ENCODE measurements around the gene SORCS3. TPM values are rescaled to one million over a fixed set of nuclear protein-coding genes. Genes with fewer than 3 reads are reported as not detected.

SORCS3 gene
- total and polyA plus RNA-seq, 2 experiments from 2014 or later: not detected

- H3K27me3 ChIP-seq (replicated peaks; ENCODE audit: insufficient read depth): no peaks in the 10 kb centered on the region
- no peaks in the 10 kb centered on the region for H3K36me3 ChIP-seq (ENCODE audit: low read depth)
- H3K27ac ChIP-seq: no peak overlapping the region
- H3K79me2 ChIP-seq (ENCODE audit: insufficient read depth): no peaks in the 10 kb centered on the region
- 73 to 81% methylated on average over 4 of the region's 4 CpGs for WGBS, 2 experiments (ENCODE audit: low coverage in 1 of 2, low lambda C conversion rate in 2 of 2, missing lambda C conversion rate in 2 of 2)
- peaks cover 11% of the 10 kb centered on the region; the same call in 1 of the 2 replicates for H3F3A ChIP-seq (ENCODE audit: insufficient read depth)
- no peaks in the 10 kb centered on the region for H3K9me2 ChIP-seq (ENCODE audit: insufficient read depth)
- H3K4me3 ChIP-seq: no peak overlapping the region
- H3K9me3 ChIP-seq (ENCODE audit: low read depth): no peaks in the 10 kb centered on the region
- no peak overlapping the region for H2AFZ ChIP-seq
- H3K9ac ChIP-seq: no peak overlapping the region
- in situ Hi-C loops (cut with MboI): no loop called here
- peaks cover 10% of the 10 kb centered on the region; the same call in 1 of the 2 replicates for H3K4me1 ChIP-seq (ENCODE audit: insufficient read depth)
- H4K20me1 ChIP-seq (ENCODE audit: insufficient read depth): no peaks in the 10 kb centered on the region
- H3K4me2 ChIP-seq (ENCODE audit: unreplicated experiment): no peak overlapping the region
- TF ChIP-seq EZH2phosphoT487 (IDR thresholded peaks at IDR 0.05; ENCODE audit: insufficient read depth, low read depth) (no peak), EZH2 (IDR thresholded peaks at IDR 0.05; ENCODE audit: insufficient read depth, poor library complexity, severe bottlenecking) (no peak)
- no peak for DNase-seq
Measured at GRCh38 chr10:104938031-104938430, 296.9 kb downstream of the SORCS3 start.

DNA sequence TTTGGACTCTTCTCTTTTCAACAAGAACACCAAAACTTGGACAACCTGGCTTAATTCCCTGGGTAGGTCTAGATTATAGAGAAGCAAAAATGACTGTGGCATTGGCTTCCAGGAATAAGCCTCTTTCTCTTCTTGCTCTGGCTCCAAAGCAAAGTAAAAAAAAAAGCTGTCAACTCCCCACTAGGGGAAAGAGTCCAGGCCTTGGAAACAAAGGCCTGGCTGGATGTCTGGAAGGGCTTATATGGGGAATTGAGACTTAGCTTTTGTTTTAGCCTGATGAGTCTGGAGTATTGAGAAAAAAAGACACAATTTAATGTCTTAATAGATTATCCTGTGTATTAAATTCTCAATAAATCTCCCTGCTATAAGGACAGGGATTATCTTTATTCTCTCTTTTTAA is 300.6 kb downstream of the SORCS3 start:
- Histone ChIP-seq H3K4me1 (ENCODE audit: insufficient read depth) (peaks cover 10% of the 10 kb centered on the region; the same call in 1 of the 2 replicates), H3K27me3 (replicated peaks; ENCODE audit: insufficient read depth) (no peaks in the 10 kb centered on the region), H3K9me2 (ENCODE audit: insufficient read depth) (no peaks in the 10 kb centered on the region), H2AFZ (no peak overlapping the region), H3K4me3 (no peak overlapping the region), H3K9ac (no peak overlapping the region), H3K27ac (no peak overlapping the region), H3K79me2 (ENCODE audit: insufficient read depth) (no peaks in the 10 kb centered on the region), H4K20me1 (ENCODE audit: insufficient read depth) (no peaks in the 10 kb centered on the region), H3K4me2 (ENCODE audit: unreplicated experiment) (no peak overlapping the region), H3F3A (ENCODE audit: insufficient read depth) (peaks cover 11% of the 10 kb centered on the region; the same call in 1 of the 2 replicates), H3K9me3 (ENCODE audit: low read depth) (no peaks in the 10 kb centered on the region), H3K36me3 (ENCODE audit: low read depth) (no peaks in the 10 kb centered on the region)
- in situ Hi-C loops (cut with MboI): no loop called here
- DNase-seq: no peak
- no peak for TF ChIP-seq EZH2phosphoT487 (IDR thresholded peaks at IDR 0.05; ENCODE audit: insufficient read depth, low read depth)
- no peak for TF ChIP-seq EZH2 (IDR thresholded peaks at IDR 0.05; ENCODE audit: insufficient read depth, poor library complexity, severe bottlenecking)

DNA sequence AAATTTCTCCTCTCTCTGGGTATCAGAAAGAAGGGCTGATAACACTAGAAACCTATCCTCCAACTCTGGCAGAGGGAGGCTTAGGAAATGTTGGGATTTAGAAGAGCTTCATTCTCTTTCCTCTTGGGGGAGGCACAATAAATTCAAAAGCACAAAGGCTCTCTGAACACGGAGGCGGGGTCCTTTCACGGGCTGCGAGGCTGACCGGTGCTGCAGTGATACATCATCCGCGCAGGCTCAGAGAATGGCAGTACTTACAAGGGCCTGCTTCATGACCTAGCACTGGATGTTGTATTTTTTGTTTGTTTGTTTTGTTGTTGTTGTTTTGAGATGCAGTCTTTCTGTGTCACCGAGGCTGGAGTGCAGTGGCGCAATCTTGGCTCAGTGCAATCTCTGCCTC is 306.2 kb downstream of the SORCS3 start:
- no peaks in the 10 kb centered on the region for H3K79me2 ChIP-seq (ENCODE audit: insufficient read depth)
- TF ChIP-seq EZH2phosphoT487 (IDR thresholded peaks at IDR 0.05; ENCODE audit: insufficient read depth, low read depth): no peak
- no peak for TF ChIP-seq EZH2 (IDR thresholded peaks at IDR 0.05; ENCODE audit: insufficient read depth, poor library complexity, severe bottlenecking)
- H3K9me2 ChIP-seq (ENCODE audit: insufficient read depth): no peaks in the 10 kb centered on the region
- H3K27ac ChIP-seq: no peak overlapping the region
- no peaks in the 10 kb centered on the region for H3K9me3 ChIP-seq (ENCODE audit: low read depth)
- H3K4me2 ChIP-seq (ENCODE audit: unreplicated experiment): no peak overlapping the region
- no peak overlapping the region for H3K9ac ChIP-seq
- H3K4me1 ChIP-seq (ENCODE audit: insufficient read depth): no peaks in the 10 kb centered on the region
- H3K4me3 ChIP-seq: no peak overlapping the region
- DNase-seq: no peak
- in situ Hi-C loops (cut with MboI): no loop called here
- H3K36me3 ChIP-seq (ENCODE audit: low read depth): no peaks in the 10 kb centered on the region
- WGBS, 2 experiments (ENCODE audit: low coverage in 1 of 2, low lambda C conversion rate in 2 of 2, missing lambda C conversion rate in 2 of 2): 71 to 73% methylated on average over 9 of the region's 9 CpGs
- no peak overlapping the region for H2AFZ ChIP-seq
- H3F3A ChIP-seq (ENCODE audit: insufficient read depth): no peaks in the 10 kb centered on the region
- no peaks in the 10 kb centered on the region for H3K27me3 ChIP-seq (replicated peaks; ENCODE audit: insufficient read depth)
- H4K20me1 ChIP-seq (ENCODE audit: insufficient read depth): no peaks in the 10 kb centered on the region

DNA sequence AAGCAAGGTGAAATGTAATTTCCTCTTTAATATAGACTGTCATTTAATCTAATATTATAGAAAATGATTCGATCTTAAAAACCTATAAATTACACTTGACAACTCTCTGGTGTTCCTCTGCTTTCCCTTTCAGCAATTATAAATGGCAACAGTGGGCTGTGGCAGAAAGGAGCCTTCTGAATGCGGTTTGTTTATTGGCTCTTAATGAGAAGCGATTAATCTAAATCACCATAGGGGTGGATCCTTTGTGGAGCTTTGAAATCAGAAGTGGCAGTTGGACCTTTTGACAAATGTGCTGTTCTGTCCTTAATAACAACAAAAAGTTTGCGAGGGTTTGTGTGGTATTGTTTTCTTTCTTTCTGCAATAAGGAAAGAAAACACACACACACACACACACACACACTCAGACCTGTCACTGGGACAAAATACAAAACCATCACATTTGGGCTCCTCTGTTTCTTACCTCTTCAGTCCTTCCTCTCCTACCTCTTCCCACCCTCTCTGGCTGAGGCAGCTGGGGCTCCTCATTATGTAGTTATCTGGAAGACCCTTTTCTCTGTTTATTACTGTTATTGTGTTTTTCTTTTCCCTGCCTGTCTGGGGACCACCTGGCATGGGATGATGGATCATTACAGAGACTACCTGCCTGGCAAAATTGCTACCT is 316.2 kb downstream of the SORCS3 start:
- in situ Hi-C loops (cut with MboI): no loop called here
- TF ChIP-seq EZH2phosphoT487 (IDR thresholded peaks at IDR 0.05; ENCODE audit: insufficient read depth, low read depth) (no peak), EZH2 (IDR thresholded peaks at IDR 0.05; ENCODE audit: insufficient read depth, poor library complexity, severe bottlenecking) (no peak)
- 56 to 57% methylated on average over 4 of the region's 4 CpGs for WGBS, 2 experiments (ENCODE audit: low coverage in 1 of 2, low lambda C conversion rate in 2 of 2, missing lambda C conversion rate in 2 of 2)

More for the DNA sequence above, 316.2 kb downstream of the SORCS3 start:
- Histone ChIP-seq H3K27ac (no peak overlapping the region), H3K4me3 (no peak overlapping the region), H3K4me1 (ENCODE audit: insufficient read depth) (no peaks in the 10 kb centered on the region), H3K9me3 (ENCODE audit: low read depth) (no peaks in the 10 kb centered on the region), H3K79me2 (ENCODE audit: insufficient read depth) (no peaks in the 10 kb centered on the region), H2AFZ (no peak overlapping the region), H3K9me2 (ENCODE audit: insufficient read depth) (no peaks in the 10 kb centered on the region), H4K20me1 (ENCODE audit: insufficient read depth) (no peaks in the 10 kb centered on the region), H3K27me3 (replicated peaks; ENCODE audit: insufficient read depth) (no peaks in the 10 kb centered on the region), H3K36me3 (ENCODE audit: low read depth) (no peaks in the 10 kb centered on the region), H3F3A (ENCODE audit: insufficient read depth) (no peaks in the 10 kb centered on the region), H3K9ac (no peak overlapping the region), H3K4me2 (ENCODE audit: unreplicated experiment) (no peak overlapping the region)
- no peak for DNase-seq
